ENCODE measurements around the gene CLSTN2.

CLSTN2 gene

GRCh38 chr3:139935016-139935865, at the start of gene CLSTN2:
CLSTN2 (plus strand) TSS chr3:139935185.
- peak; percentile 65 for DNase-seq (ENCODE audit: low spot score)

DNA sequence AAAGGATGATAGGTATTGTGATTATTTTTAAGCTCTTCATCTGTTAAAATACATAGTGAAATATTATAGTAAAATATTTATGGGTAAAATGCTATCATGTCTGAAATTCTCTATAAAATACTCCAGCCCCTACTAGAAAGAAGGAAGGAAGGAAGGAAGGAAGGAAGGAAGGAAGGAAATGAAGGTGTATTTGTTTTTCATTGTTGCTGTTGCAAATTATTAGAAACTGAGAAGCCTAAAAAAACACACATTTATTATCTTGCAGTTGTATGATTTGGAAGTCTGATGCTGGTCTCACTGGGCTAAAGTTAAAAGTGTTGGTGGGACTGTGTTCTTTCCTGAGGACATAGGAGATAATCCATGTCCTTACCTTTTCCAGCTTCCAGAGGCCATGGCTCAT, 47.6 kb upstream of the CLSTN2 start:
- DNase-seq (ENCODE audit: low spot score) = no peak

DNA sequence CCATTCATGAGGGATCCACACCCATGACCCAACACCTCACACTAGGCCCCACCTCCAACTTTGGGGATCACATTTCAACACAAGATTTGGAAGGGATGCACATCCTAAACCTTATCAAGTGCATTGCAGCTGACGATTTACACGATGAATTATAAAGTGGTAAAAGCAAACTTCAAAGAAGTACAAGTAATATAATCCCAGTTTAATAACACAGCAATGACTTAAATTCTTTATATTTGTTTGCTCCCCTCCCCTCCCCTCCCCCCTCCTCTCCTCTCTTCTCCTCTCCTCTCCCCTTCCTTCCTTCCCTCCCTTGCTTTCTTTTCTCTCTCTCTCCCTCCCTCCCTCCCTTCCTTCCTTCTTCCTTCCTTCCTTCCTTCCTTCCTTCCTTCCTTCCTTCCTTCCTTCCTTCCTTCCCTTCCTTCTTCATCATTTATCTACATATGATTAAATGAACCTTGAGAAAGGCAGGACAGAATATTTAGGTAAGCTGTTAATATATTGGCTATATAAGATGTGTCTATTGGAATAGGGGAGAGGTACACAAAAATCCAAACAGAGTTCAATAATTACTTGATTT, 46.3 kb upstream of the CLSTN2 start:
- no peak for DNase-seq (ENCODE audit: low spot score)

GRCh38 chr3:139893267-139893962, 41.6 kb upstream of the CLSTN2 start:
- DNase-seq (ENCODE audit: low spot score) = no peak

GRCh38 chr3:139893963-139894642, 40.9 kb upstream of the CLSTN2 start:
- DNase-seq (ENCODE audit: low spot score) = no peak

DNA sequence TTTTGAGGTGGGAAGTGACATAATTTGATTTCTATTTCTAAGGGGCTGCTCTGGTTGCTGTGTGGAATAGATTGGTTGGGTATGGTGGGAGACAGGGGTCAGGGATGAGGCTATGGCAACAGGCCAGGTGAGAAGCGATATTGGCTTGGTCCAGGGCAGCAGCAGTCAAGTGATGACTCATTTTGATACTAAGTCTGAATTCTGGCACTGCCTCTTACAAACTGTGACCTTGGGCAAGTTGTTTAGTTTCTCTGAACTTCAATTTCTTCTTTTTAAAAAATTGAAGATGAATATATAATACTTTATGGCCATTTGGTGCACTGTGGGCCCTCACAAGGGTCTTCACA, 40.4 kb upstream of the CLSTN2 start:
- DNase-seq (ENCODE audit: low spot score) = no peak

DNA sequence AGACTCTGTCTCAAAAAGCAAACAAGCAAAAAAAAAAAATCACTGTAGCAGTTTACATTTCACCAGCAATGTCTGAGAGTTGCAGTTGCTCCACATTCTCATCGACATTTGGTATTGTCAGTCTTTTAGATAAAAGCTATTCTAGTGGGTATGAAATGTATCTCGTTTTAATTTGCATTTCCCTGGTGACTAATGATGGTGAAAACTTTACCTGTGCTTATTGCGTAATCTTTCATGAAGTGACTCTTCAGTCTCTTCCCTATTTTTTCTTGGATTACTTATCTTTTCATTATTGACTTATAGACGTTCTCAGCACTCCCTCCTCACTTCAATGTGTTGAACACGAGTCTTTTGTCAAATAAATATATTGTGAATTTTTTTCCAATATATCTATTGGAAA, 37.2 kb upstream of the CLSTN2 start:
- no peak for DNase-seq (ENCODE audit: low spot score)

- peak; percentile 92 for DNase-seq (ENCODE audit: low spot score)
Observed at GRCh38 chr3:139906418-139906817, 28.6 kb upstream of the CLSTN2 start.

DNA sequence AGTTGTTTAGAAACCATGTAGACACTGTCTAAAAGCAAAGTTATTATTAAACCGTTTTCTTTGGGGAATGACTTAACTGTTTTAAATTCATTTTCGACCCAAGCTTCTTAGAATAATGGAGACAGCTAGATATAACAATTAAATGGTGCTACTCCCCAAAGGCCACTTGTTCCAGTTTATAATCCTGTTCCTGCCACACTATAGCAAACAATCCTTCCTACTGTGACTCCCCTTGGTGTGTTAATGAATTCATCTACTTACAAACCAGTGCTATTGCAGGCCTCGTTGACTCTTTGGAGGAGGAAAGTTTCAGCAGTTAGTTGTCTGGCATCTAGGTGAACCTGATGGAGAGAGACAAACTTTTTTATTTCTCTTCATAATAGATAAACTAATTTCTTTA, 25.2 kb upstream of the CLSTN2 start:
- no peak for DNase-seq (ENCODE audit: low spot score)

DNA sequence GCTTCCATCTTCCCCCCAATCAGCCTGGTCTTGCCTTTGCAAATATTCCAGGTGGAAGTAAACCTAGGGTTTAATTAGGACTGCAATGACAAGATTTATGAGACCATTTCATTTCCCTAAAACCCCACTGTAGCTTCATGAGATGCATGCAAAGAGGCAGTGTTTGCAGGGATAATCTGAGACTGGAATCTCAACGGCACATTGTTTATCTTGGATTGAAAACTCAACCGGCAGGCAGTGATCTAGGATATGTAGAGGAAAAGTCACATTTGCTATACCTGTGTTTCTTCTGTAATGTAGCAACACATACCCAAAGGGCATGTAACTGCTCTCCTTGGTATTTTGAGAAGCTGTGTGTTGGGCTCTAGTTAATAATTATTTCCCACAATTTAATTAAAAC, 18.7 kb upstream of the CLSTN2 start:
- DNase-seq (ENCODE audit: low spot score) = no peak

DNA sequence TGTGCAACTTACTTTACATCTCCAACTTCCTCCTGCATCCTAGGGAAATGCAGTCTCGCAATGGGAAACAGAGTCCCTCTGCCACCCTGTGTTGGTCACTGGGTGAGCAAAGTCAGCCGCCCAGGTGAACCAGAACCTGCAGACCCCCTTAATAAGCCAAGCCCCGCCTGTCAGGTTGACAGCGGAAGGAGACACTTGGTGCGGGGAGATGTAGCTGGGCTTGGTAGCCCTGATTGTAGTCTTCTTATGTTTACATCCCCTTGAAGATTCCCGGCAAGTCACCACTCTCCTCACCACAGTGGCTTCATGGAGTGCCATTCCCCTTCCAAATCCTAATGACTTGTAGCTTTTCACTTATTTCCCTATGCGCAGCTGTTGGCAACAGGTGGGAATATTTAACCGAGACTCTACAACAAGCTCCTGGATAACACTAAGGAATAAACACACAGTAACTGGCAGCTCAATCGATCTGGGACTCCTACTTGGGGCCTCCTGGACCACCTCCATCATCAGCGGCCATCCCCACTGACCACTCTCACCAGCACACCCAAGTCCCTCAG, 17.7 kb upstream of the CLSTN2 start:
- DNase-seq (ENCODE audit: low spot score) = no peak

DNA sequence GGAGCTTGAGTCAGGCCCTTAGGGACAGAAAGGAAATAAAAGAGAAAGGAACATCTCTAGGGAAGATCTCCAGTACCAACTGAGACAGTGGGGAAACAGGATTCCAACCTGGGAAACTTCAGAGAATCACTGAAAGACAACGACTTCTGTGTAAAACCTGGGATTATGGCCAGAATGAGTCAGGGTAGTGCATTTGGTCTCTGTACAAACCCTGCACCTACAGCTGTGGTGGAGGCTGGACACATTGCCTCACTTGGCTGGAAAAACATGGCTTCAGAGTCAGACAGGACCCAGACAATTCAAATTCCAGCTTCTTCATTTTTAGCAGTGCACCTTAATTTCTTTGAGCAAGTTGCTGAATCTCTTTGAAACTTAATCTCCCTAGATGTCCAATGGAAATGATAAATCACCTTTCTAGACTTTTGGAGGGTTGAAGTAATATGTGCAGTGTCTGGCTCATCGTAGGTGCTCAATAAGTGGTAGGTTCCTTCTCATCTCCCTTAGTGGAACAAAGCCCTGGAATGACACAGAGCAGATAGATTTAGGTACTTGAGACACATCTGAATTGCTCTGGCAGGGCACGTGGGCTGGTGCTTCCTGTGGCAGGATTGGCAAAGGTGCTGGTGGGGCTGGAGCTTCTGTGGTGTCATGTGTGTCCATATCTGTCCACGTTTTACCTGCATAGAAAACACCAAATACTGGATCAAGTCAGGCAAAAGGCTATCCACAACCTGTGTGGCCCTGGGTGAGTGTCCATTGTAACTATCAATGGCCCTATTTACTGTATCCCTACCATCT, 6.1 kb upstream of the CLSTN2 start:
- no peak for DNase-seq (ENCODE audit: low spot score)

GRCh38 chr3:139930211-139930610, 4.8 kb upstream of the CLSTN2 start:
- peak; percentile 36 for DNase-seq (ENCODE audit: low spot score)

DNA sequence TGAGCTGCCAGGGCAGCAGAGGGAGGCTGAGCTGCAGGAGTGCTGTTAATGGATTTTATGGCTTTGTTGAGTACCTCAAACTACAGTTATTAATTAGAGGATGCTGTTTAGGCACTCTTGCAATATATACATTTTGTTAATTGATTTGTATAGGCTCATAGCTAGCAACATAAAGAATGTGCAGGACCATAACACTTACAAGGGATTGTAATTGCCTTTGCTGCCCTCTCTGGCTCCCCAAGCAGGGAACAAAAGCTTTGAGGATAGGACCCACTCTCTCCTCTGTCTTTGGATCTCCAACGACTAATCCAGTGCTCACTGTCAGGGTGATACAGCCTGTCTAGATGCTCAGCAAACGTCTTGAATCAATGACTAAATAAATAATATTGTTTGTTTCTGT, 1.2 kb upstream of the CLSTN2 start:
- DNase-seq (ENCODE audit: low spot score) = no peak

GRCh38 chr3:139934613-139935015, 371 bp upstream of the CLSTN2 start:
- DNase-seq (ENCODE audit: low spot score) = peak; percentile 39

DNA sequence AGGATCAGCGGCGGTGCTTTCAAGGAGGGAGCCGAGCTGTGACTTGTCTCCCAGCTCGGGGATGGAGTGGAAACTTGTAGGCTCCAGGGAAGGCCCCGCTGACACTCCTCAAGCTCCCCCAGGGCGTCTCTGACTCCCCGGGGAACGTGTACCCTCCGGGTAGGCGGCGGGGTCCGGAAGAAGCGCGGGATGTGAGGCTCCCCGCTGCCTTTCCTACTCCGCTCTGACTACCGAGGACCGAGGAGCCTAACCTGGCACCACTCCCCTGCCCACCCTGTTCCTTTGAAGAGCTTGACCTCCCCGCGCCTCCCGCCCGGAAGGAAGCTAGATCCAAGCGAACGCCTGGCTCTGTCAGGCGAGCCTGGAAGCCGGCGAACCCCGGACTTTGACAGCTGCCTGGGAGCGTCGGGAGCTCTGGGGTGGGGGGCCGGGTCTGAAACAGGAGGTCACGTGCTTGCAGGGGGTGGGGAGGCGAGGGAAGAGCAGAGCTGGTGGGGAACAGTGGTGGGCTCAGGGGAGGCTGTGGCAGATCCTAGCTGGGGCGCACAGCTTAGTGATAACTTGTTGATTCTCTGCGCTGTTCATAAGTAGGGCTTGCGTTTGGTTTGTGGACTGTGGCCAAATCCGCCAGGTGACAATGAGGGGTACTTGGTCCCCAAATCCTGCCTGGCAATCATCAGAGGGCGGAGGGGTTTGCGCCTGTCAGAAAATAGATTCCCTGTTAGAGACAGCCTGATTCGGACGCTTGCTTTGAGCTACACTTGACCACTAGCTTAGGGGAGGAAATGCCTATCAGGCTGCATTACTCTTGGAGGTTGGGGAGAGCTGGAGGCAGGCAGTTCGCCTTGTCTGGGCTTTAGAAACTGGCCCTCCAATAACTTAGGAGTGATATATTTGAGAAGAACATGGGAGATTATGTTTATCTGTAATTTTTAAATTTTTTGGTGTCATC, 1.2 kb downstream of the CLSTN2 start:
- peak; percentile 45 for DNase-seq (ENCODE audit: low spot score)

DNA sequence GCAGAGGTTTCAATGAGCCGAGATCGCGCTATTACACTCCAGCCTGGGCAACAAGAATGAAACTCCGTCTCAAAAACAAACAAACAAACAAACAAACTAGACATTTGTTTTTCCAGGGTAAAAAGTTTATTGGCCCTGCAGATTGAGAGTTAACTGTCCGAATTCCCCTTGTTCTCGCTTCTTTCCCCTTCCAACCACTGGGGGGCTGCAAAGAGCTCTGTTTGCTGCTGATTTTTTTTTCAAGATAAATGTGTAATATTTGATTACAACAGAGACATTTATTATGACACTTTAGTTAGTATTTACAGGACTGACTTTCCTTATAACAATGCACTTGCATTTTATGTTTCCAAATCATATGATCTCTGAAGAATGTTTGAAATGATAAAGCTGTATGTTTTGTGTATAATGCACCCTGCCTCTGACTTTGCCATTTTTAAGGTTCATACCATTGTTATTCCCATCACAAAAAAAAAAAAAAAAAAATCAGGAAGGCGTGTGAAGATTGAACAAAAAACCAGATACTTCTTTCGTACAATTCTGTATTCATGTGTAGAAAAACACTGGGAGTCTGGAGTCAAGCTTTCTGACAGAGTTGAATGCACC, 2.8 kb downstream of the CLSTN2 start:
- DNase-seq (ENCODE audit: low spot score) = peak; percentile 57

GRCh38 chr3:139939681-139940190, 4.8 kb downstream of the CLSTN2 start:
- DNase-seq (ENCODE audit: low spot score) = no peak

- no peak for DNase-seq (ENCODE audit: low spot score)
Observed at GRCh38 chr3:139940622-139941021, 5.6 kb downstream of the CLSTN2 start.

GRCh38 chr3:139941580-139941979, 6.6 kb downstream of the CLSTN2 start:
- DNase-seq (ENCODE audit: low spot score) = no peak

All from SW480 (cell line).